ENCODE results near the gene MYRF.

MYRF gene

GRCh38 chr11:61820174-61820573 lies 67.7 kb downstream of the MYRF start:
- no peak for DNase-seq (ENCODE audit: low read depth)

- no peak for DNase-seq (ENCODE audit: low read depth)
Measured at GRCh38 chr11:61826930-61827570, 74.6 kb downstream of the MYRF start.

GRCh38 chr11:61827571-61828378 lies 75.3 kb downstream of the MYRF start, which contains the start of gene FADS2:
Gene FADS2, plus strand, starts transcription at chr11:61828300. Its CDS starts 91 bp downstream, at chr11:61828391.
- DNase-seq (ENCODE audit: low read depth), result peak; percentile 39

- no peak for DNase-seq (ENCODE audit: low read depth)
Measured at GRCh38 chr11:61828379-61828628, 75.9 kb downstream of the MYRF start.

- DNase-seq (ENCODE audit: low read depth), result no peak
Measured at GRCh38 chr11:61828629-61829407, 76.4 kb downstream of the MYRF start.

GRCh38 chr11:61829806-61830205 lies 77.4 kb downstream of the MYRF start:
- no peak for DNase-seq (ENCODE audit: low read depth)

GRCh38 chr11:61830237-61831105 lies 78.0 kb downstream of the MYRF start:
- DNase-seq (ENCODE audit: low read depth), result no peak

- no peak for DNase-seq (ENCODE audit: low read depth)
Measured at GRCh38 chr11:61832207-61832606, 79.8 kb downstream of the MYRF start.

GRCh38 chr11:61832754-61833153 lies 80.3 kb downstream of the MYRF start:
- DNase-seq (ENCODE audit: low read depth), result no peak

GRCh38 chr11:61833471-61833870 lies 81.0 kb downstream of the MYRF start:
- DNase-seq (ENCODE audit: low read depth), result no peak

GRCh38 chr11:61833926-61834277 lies 81.5 kb downstream of the MYRF start:
- no peak for DNase-seq (ENCODE audit: low read depth)

- no peak for DNase-seq (ENCODE audit: low read depth)
Measured at GRCh38 chr11:61834278-61835048, 82.0 kb downstream of the MYRF start.

- no peak for DNase-seq (ENCODE audit: low read depth)
Measured at GRCh38 chr11:61836193-61836592, 83.8 kb downstream of the MYRF start.

- no peak for DNase-seq (ENCODE audit: low read depth)
Measured at GRCh38 chr11:61837411-61838005, 85.1 kb downstream of the MYRF start.
